Measurements from ENCODE around the gene MFSD2A. TPM values are rescaled to one million over a fixed set of nuclear protein-coding genes. Genes with fewer than 3 reads are reported as not detected.

Gene MFSD2A
- total and polyA plus RNA-seq, 4 donors: 0.37 to 294 (median 171) TPM

GRCh38 chr1:39987869-39988268 lies 32.9 kb downstream of the MFSD2A start:
- DNase-seq (ENCODE audit: low spot score): no peak
- Histone ChIP-seq H3K9ac (ENCODE audit: low read depth in 1 of 2, low read length in 2 of 2) (no peak overlapping the region), H3K4me1 (ENCODE audit: control insufficient read depth in 4 of 4, insufficient read depth in 4 of 4, low read length in 3 of 4) (no peaks in the 10 kb centered on the region), H3K4me3 (ENCODE audit: low read depth in 1 of 3, low read length in 3 of 3) (no peak overlapping the region), H3K9me3 (ENCODE audit: control insufficient read depth in 4 of 4, low read length in 3 of 4) (no peaks in the 10 kb centered on the region), H3K27me3 (ENCODE audit: control insufficient read depth in 4 of 4, insufficient read depth in 4 of 4, low read length in 3 of 4) (no peaks in the 10 kb centered on the region), H3K36me3 (ENCODE audit: control insufficient read depth in 4 of 4, insufficient read depth in 3 of 4, low read depth in 1 of 4, low read length in 3 of 4) (no peaks in the 10 kb centered on the region), H3K27ac (ENCODE audit: low read depth in 1 of 2, low read length in 2 of 2) (no peak overlapping the region)
- TF ChIP-seq CTCF (IDR thresholded peaks at IDR 0.05; ENCODE audit: low read depth, low read length, missing input control) (no peak), ATF3 (IDR thresholded peaks at IDR 0.05) (no peak), HNF4G (IDR thresholded peaks at IDR 0.05) (no peak), TAF1 (conservative IDR thresholded peaks at IDR 0.05) (no peak), RAD21 (IDR thresholded peaks at IDR 0.05) (no peak), JUND (IDR thresholded peaks at IDR 0.05) (no peak), MAX (IDR thresholded peaks at IDR 0.05) (no peak), REST (IDR thresholded peaks at IDR 0.05) (no peak), FOXA1 (IDR thresholded peaks at IDR 0.05) (no peak), YY1 (IDR thresholded peaks at IDR 0.05) (no peak), SP1 (IDR thresholded peaks at IDR 0.05) (no peak), NR2F2 (IDR thresholded peaks at IDR 0.05) (no peak), ZBTB33 (IDR thresholded peaks at IDR 0.05) (no peak), GABPA (IDR thresholded peaks at IDR 0.05 in 1 of 2, conservative IDR thresholded peaks at IDR 0.05 in 1 of 2) (no peak), RXRA (IDR thresholded peaks at IDR 0.05) (no peak), FOXA2 (IDR thresholded peaks at IDR 0.05) (no peak), EGR1 (IDR thresholded peaks at IDR 0.05; ENCODE audit: low read depth in 2 of 2) (no peak), HNF4A (conservative IDR thresholded peaks at IDR 0.05) (no peak)
- 77% methylated on average over 3 of the region's 3 CpGs for WGBS

Data from liver (tissue), 9 donors.